Fibroblast of pulmonary artery (primary cell): ENCODE results near the gene MCTP2.
A peak's percentile ranks its signal among the peaks of the same experiment; 100 is the strongest.

Source experiments
- DNase-seq: peaks from one replicate; pipeline ENCODE4 v3.0.0-alpha.2; 2010; ENCODE audit warnings: low read depth
- H3K4me3 ChIP-seq: replicated peaks from 2 replicates; pipeline ENCODE4 v1.5.1; 2011; ENCODE audit warnings: low read depth, mild to moderate bottlenecking, control low read depth, low read length, moderate library complexity
- TF ChIP-seq, protein P1 (sequence below): IDR thresholded peaks from 2 replicates; pipeline ENCODE4 v1.5.1; 2011; ENCODE audit warnings: mild to moderate bottlenecking, control low read depth, low read length, inconsistent platforms; ENCODE audit errors: missing control alignments

MCTP2 gene

DNA sequence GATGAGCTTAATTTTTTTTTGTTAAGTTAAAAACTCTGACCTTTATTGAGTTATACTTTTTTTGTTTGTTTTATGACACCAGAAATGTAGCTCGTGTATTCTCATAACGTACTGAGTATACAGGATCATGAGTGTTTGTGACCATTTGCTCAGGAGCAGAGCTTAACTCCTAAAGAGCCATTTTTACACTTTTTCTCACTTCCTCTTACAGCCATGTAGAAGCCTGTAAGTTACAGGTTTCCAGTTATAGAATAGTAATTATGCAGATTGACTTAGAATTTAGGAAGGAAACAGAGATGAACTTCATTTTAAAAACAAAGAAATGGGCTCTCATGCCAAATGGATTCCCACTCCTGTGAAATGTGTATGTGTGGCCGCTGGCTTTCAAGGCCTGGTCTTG, 151.7 kb downstream of the MCTP2 start:
- no peak for DNase-seq
- TF ChIP-seq, protein P1, sequence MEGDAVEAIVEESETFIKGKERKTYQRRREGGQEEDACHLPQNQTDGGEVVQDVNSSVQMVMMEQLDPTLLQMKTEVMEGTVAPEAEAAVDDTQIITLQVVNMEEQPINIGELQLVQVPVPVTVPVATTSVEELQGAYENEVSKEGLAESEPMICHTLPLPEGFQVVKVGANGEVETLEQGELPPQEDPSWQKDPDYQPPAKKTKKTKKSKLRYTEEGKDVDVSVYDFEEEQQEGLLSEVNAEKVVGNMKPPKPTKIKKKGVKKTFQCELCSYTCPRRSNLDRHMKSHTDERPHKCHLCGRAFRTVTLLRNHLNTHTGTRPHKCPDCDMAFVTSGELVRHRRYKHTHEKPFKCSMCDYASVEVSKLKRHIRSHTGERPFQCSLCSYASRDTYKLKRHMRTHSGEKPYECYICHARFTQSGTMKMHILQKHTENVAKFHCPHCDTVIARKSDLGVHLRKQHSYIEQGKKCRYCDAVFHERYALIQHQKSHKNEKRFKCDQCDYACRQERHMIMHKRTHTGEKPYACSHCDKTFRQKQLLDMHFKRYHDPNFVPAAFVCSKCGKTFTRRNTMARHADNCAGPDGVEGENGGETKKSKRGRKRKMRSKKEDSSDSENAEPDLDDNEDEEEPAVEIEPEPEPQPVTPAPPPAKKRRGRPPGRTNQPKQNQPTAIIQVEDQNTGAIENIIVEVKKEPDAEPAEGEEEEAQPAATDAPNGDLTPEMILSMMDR: no peak
- H3K4me3 ChIP-seq: no peak overlapping the region

DNA sequence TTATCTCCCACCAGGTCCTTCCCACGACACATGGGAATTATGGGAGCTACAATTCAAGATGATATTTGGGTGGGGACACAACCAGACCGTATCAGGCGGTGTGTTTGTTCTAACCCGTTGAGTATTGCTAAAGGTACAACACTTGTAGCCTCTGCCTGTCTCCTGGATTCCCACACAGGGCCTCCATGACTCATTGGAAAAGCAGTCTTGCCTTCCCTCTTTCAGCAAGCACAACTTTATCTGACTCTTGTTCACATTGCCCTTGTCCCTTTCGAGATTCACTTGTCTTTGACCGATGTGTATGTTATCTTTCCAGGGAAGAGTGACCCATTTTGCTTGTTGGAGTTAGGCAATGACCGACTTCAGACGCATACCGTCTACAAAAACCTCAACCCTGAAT, 152.3 kb downstream of the MCTP2 start:
- TF ChIP-seq, protein P1: no peak
- no peak for DNase-seq
- H3K4me3 ChIP-seq: no peak overlapping the region

DNA sequence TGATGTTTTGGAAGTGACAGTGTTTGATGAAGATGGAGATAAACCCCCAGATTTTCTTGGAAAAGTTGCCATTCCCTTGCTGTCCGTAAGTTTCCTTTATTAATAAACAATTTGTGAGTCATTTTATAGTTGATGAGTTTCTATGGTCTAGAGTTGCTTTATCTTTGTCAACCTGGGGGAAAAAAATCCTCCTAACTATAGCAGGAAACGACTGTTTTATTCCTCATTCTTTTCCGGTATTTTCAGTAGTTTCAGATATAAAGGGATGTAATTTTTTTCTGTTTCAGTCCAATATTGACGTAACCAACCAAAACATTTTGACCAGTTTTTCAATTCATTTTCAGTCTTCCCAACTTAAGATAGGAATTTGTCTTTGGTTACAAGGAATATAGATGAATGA, 154.1 kb downstream of the MCTP2 start:
- TF ChIP-seq, protein P1: no peak
- no peak overlapping the region for H3K4me3 ChIP-seq
- no peak for DNase-seq

DNA sequence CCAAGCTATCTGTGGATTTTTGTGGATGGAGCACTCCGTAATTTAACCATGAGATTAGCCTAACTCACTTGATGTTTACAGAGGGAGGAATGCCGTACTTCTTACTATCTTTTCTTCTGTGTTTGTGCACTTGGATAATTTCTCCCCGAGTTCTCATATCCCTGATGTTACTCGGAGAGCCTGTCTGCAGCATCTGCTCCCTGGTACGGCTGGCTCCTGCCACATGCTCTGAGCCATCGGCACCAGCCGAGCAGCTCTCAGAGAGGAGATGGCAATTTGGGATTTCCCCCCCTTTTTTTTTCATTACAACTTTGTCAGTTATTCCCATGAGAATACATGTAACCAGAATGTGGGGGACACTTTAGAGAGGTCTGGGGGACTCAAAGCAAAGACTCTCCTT, 155.0 kb downstream of the MCTP2 start:
- no peak overlapping the region for H3K4me3 ChIP-seq
- TF ChIP-seq, protein P1: no peak
- DNase-seq: no peak

DNA sequence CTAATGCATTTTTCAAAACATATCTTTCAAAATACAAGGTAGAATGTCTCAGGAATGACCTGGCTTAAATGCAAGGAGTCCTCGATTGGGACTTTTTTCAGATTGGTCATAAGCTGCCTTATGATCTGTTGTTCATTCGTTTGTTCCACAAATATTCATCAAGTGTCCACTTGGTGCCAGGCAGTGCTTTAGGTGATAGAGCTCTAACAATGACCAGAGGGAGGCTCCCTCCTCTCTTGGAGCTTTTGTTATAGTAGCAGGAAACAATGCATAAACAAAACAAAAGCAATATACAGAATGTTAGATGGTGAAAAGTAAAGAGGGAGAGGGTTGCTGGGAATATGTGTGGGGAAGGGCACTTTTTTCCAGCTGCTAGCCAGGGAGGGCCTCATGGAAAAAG, 156.1 kb downstream of the MCTP2 start:
- TF ChIP-seq, protein P1: no peak
- DNase-seq: no peak
- no peak overlapping the region for H3K4me3 ChIP-seq

DNA sequence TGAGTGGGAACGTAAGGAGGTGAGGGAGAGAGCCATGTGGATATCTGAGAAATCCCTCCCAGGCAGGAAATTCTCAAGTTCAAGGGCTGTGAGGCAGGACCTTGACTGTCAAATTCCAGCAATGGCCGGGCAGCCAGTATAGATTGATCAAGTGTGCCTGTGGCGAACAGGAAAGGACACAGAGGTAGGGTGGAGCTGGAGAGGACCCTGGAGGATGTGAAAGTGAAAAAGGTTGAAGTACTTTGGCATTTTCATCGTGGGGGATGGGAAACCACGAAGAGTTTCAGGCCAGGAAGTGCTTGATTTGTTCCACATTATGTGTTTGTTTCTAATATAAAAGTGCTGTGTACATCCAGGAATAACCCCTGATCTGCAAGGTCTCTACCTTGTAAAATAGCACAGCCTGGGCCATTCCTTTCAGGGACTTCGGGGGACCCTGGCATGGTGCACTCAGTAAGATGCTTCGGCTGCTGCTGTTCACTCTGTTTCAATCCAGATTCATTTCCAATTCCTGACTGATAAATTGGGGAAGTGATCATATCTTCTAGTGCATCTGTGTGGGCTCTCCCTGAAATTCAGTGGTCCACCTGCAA, 156.6 kb downstream of the MCTP2 start:
- TF ChIP-seq, protein P1: no peak
- no peak overlapping the region for H3K4me3 ChIP-seq
- DNase-seq: no peak

DNA sequence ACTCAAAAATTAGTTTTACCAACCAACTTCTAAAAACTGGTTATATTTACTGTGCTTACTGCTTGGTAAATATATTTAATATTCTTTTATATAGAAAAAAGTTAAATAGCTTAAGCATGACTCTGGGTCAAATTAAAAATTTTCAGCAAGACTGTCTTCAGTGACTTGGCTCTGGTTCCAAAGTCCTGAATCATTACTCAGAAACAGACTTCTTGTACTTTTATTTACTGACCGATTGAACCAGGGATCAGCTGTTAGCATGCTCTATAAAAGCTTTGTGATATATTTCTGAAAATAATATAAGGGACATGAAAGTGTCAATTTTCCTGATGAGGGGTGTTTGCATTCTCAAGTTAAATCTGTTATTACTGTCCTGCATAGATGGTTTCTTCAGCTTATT, 164.3 kb downstream of the MCTP2 start:
- no peak overlapping the region for H3K4me3 ChIP-seq
- TF ChIP-seq, protein P1: no peak
- peak; percentile 20 for DNase-seq
